ENCODE measurements around the gene LRRC7.

LRRC7 gene

GRCh38 chr1:69595486-69595885 is 27.8 kb downstream of the LRRC7 start:
- no peak overlapping the region for H3K4me3 ChIP-seq (ENCODE audit: low read length)
- no peak overlapping the region for H3K27ac ChIP-seq (ENCODE audit: low read depth, low read length)
- H3K4me1 ChIP-seq (ENCODE audit: control insufficient read depth, insufficient read depth, low read length) = no peaks in the 10 kb centered on the region
- no peaks in the 10 kb centered on the region for H3K36me3 ChIP-seq (ENCODE audit: control insufficient read depth, insufficient read depth, low read length)
- H3K9ac ChIP-seq (ENCODE audit: low read length) = no peak overlapping the region
- no peaks in the 10 kb centered on the region for H3K27me3 ChIP-seq (ENCODE audit: control insufficient read depth, insufficient read depth, low read length)

GRCh38 chr1:69611316-69611715 is 43.6 kb downstream of the LRRC7 start:
- Histone ChIP-seq H3K27me3 (ENCODE audit: control insufficient read depth, insufficient read depth, low read length) (no peaks in the 10 kb centered on the region), H3K4me1 (ENCODE audit: control insufficient read depth, insufficient read depth, low read length) (no peaks in the 10 kb centered on the region), H3K27ac (ENCODE audit: low read depth, low read length) (no peak overlapping the region), H3K9ac (ENCODE audit: low read length) (no peak overlapping the region), H3K36me3 (ENCODE audit: control insufficient read depth, insufficient read depth, low read length) (no peaks in the 10 kb centered on the region), H3K4me3 (ENCODE audit: low read length) (no peak overlapping the region)

- Histone ChIP-seq H3K36me3 (ENCODE audit: control insufficient read depth, insufficient read depth, low read length) (no peaks in the 10 kb centered on the region), H3K4me3 (ENCODE audit: low read length) (no peak overlapping the region)
These were observed 45.7 kb downstream of the LRRC7 start for GRCh38 chr1:69613414-69613813.

GRCh38 chr1:69638673-69639072 is 71.0 kb downstream of the LRRC7 start:
- H3K4me3 ChIP-seq (ENCODE audit: low read length) = no peak overlapping the region
- H3K27me3 ChIP-seq (ENCODE audit: control insufficient read depth, insufficient read depth, low read length) = no peaks in the 10 kb centered on the region
- H3K9ac ChIP-seq (ENCODE audit: low read length) = no peak overlapping the region
- H3K27ac ChIP-seq (ENCODE audit: low read depth, low read length) = no peak overlapping the region
- H3K36me3 ChIP-seq (ENCODE audit: control insufficient read depth, insufficient read depth, low read length) = no peaks in the 10 kb centered on the region
- H3K4me1 ChIP-seq (ENCODE audit: control insufficient read depth, insufficient read depth, low read length) = no peaks in the 10 kb centered on the region

More at GRCh38 chr1:69613414-69613813, 45.7 kb downstream of the LRRC7 start:
- no peak overlapping the region for H3K27ac ChIP-seq (ENCODE audit: low read depth, low read length)
- H3K4me1 ChIP-seq (ENCODE audit: control insufficient read depth, insufficient read depth, low read length) = no peaks in the 10 kb centered on the region
- H3K27me3 ChIP-seq (ENCODE audit: control insufficient read depth, insufficient read depth, low read length) = no peaks in the 10 kb centered on the region
- H3K9ac ChIP-seq (ENCODE audit: low read length) = no peak overlapping the region

GRCh38 chr1:69639159-69639558 is 71.4 kb downstream of the LRRC7 start:
- no peaks in the 10 kb centered on the region for H3K36me3 ChIP-seq (ENCODE audit: control insufficient read depth, insufficient read depth, low read length)
- H3K27ac ChIP-seq (ENCODE audit: low read depth, low read length) = no peak overlapping the region
- no peak overlapping the region for H3K4me3 ChIP-seq (ENCODE audit: low read length)
- no peaks in the 10 kb centered on the region for H3K27me3 ChIP-seq (ENCODE audit: control insufficient read depth, insufficient read depth, low read length)
- H3K4me1 ChIP-seq (ENCODE audit: control insufficient read depth, insufficient read depth, low read length) = no peaks in the 10 kb centered on the region
- H3K9ac ChIP-seq (ENCODE audit: low read length) = no peak overlapping the region

GRCh38 chr1:69643266-69643665 is 75.5 kb downstream of the LRRC7 start:
- Histone ChIP-seq H3K36me3 (ENCODE audit: control insufficient read depth, insufficient read depth, low read length) (no peaks in the 10 kb centered on the region), H3K4me1 (ENCODE audit: control insufficient read depth, insufficient read depth, low read length) (no peaks in the 10 kb centered on the region), H3K27ac (ENCODE audit: low read depth, low read length) (no peak overlapping the region), H3K4me3 (ENCODE audit: low read length) (no peak overlapping the region), H3K9ac (ENCODE audit: low read length) (no peak overlapping the region), H3K27me3 (ENCODE audit: control insufficient read depth, insufficient read depth, low read length) (no peaks in the 10 kb centered on the region)

GRCh38 chr1:69645477-69645876 is 77.8 kb downstream of the LRRC7 start:
- Histone ChIP-seq H3K4me3 (ENCODE audit: low read length) (no peak overlapping the region), H3K27ac (ENCODE audit: low read depth, low read length) (no peak overlapping the region), H3K4me1 (ENCODE audit: control insufficient read depth, insufficient read depth, low read length) (no peaks in the 10 kb centered on the region), H3K9ac (ENCODE audit: low read length) (no peak overlapping the region), H3K27me3 (ENCODE audit: control insufficient read depth, insufficient read depth, low read length) (no peaks in the 10 kb centered on the region), H3K36me3 (ENCODE audit: control insufficient read depth, insufficient read depth, low read length) (no peaks in the 10 kb centered on the region)

GRCh38 chr1:69648486-69648885 is 80.8 kb downstream of the LRRC7 start:
- H3K27me3 ChIP-seq (ENCODE audit: control insufficient read depth, insufficient read depth, low read length) = no peaks in the 10 kb centered on the region
- no peak overlapping the region for H3K4me3 ChIP-seq (ENCODE audit: low read length)
- H3K4me1 ChIP-seq (ENCODE audit: control insufficient read depth, insufficient read depth, low read length) = no peaks in the 10 kb centered on the region
- no peaks in the 10 kb centered on the region for H3K36me3 ChIP-seq (ENCODE audit: control insufficient read depth, insufficient read depth, low read length)
- H3K27ac ChIP-seq (ENCODE audit: low read depth, low read length) = no peak overlapping the region
- H3K9ac ChIP-seq (ENCODE audit: low read length) = no peak overlapping the region

GRCh38 chr1:69649383-69649990 is 81.8 kb downstream of the LRRC7 start:
- Histone ChIP-seq H3K9ac (ENCODE audit: low read length) (no peak overlapping the region), H3K27ac (ENCODE audit: low read depth, low read length) (no peak overlapping the region), H3K36me3 (ENCODE audit: control insufficient read depth, insufficient read depth, low read length) (no peaks in the 10 kb centered on the region), H3K27me3 (ENCODE audit: control insufficient read depth, insufficient read depth, low read length) (no peaks in the 10 kb centered on the region), H3K4me1 (ENCODE audit: control insufficient read depth, insufficient read depth, low read length) (no peaks in the 10 kb centered on the region), H3K4me3 (ENCODE audit: low read length) (no peak overlapping the region)

- no peaks in the 10 kb centered on the region for H3K4me1 ChIP-seq (ENCODE audit: control insufficient read depth, insufficient read depth, low read length)
- H3K9ac ChIP-seq (ENCODE audit: low read length) = no peak overlapping the region
- H3K27ac ChIP-seq (ENCODE audit: low read depth, low read length) = no peak overlapping the region
- H3K27me3 ChIP-seq (ENCODE audit: control insufficient read depth, insufficient read depth, low read length) = no peaks in the 10 kb centered on the region
- H3K4me3 ChIP-seq (ENCODE audit: low read length) = no peak overlapping the region
- no peaks in the 10 kb centered on the region for H3K36me3 ChIP-seq (ENCODE audit: control insufficient read depth, insufficient read depth, low read length)
These were observed 83.1 kb downstream of the LRRC7 start for GRCh38 chr1:69650779-69651178.

- Histone ChIP-seq H3K27ac (ENCODE audit: low read depth, low read length) (no peak overlapping the region), H3K4me1 (ENCODE audit: control insufficient read depth, insufficient read depth, low read length) (no peaks in the 10 kb centered on the region), H3K36me3 (ENCODE audit: control insufficient read depth, insufficient read depth, low read length) (no peaks in the 10 kb centered on the region), H3K27me3 (ENCODE audit: control insufficient read depth, insufficient read depth, low read length) (no peaks in the 10 kb centered on the region), H3K9ac (ENCODE audit: low read length) (no peak overlapping the region), H3K4me3 (ENCODE audit: low read length) (no peak overlapping the region)
These were observed 83.9 kb downstream of the LRRC7 start for GRCh38 chr1:69651656-69652055.

GRCh38 chr1:69657971-69658370 is 90.2 kb downstream of the LRRC7 start:
- H3K4me3 ChIP-seq (ENCODE audit: low read length) = no peak overlapping the region
- no peak overlapping the region for H3K27ac ChIP-seq (ENCODE audit: low read depth, low read length)
- no peaks in the 10 kb centered on the region for H3K36me3 ChIP-seq (ENCODE audit: control insufficient read depth, insufficient read depth, low read length)
- H3K9ac ChIP-seq (ENCODE audit: low read length) = no peak overlapping the region
- H3K27me3 ChIP-seq (ENCODE audit: control insufficient read depth, insufficient read depth, low read length) = no peaks in the 10 kb centered on the region
- H3K4me1 ChIP-seq (ENCODE audit: control insufficient read depth, insufficient read depth, low read length) = no peaks in the 10 kb centered on the region

- Histone ChIP-seq H3K4me1 (ENCODE audit: control insufficient read depth, insufficient read depth, low read length) (no peaks in the 10 kb centered on the region), H3K36me3 (ENCODE audit: control insufficient read depth, insufficient read depth, low read length) (no peaks in the 10 kb centered on the region), H3K9ac (ENCODE audit: low read length) (no peak overlapping the region), H3K27me3 (ENCODE audit: control insufficient read depth, insufficient read depth, low read length) (no peaks in the 10 kb centered on the region), H3K27ac (ENCODE audit: low read depth, low read length) (no peak overlapping the region), H3K4me3 (ENCODE audit: low read length) (no peak overlapping the region)
These were observed 94.0 kb downstream of the LRRC7 start for GRCh38 chr1:69661686-69662085.
